ENCODE results near the gene IL12RB1. TPM values are rescaled to one million over a fixed set of nuclear protein-coding genes. Genes with fewer than 3 reads are reported as not detected.

IL12RB1 gene
- total and polyA plus RNA-seq, 2 donors from 2014 or later = 0.45 to 3.2 TPM

DNA sequence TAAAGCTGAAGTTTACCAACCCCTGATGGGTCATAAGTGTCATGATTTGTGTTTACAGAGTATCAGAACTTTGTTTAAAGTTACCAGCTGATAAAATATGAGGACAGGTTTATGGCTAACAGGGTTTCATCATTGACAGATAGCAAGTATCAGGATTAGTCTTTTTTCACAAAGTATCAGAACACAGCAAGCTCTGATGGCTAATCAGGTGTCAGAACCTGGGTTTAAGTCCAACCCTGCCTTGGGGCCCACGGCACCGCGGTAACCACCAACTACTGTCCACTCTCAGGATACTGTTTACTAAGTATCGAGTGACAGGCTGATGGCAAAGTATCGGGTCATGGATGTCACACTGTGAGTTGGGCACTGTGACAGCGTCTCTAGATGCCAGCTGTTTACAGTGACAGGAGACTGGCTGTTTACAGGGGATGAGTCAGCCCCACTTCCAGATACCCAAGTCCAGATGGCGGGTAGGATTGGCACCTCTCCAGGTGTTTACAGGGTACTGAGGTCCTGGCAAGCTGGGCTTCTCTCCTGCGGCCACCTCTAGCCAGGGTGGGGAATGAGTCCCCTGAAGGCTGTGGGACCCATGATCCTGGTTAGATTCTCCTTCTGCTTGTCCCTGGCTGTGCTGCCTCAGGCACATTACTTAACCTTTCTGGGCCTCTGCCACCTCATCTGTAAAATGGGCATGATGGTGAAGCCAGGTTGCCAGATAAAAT lies 57.0 kb downstream of the IL12RB1 start:
- no peaks in the 10 kb centered on the region for H3K27me3 ChIP-seq (ENCODE audit: control insufficient read depth, insufficient read depth, low read length)
- no peaks in the 10 kb centered on the region for H3K9me3 ChIP-seq (ENCODE audit: control insufficient read depth in 2 of 3, insufficient read depth in 1 of 3, low read length in 3 of 3)
- peak overlapping the region in 1 of 2 donors; percentile 16 for H3K27ac ChIP-seq (ENCODE audit: low read depth in 2 of 2, low read length in 2 of 2)
- no peak overlapping the region for H3K9ac ChIP-seq (ENCODE audit: low read length in 3 of 3)
- intact Hi-C loops (cut with DNase I) = no loop called here
- FAIRE-seq = no peak
- no peak overlapping the region for H3K4me3 ChIP-seq (ENCODE audit: low read length in 3 of 3)
- H3K36me3 ChIP-seq (ENCODE audit: control insufficient read depth in 2 of 3, insufficient read depth in 3 of 3, low read length in 3 of 3) = no peaks in the 10 kb centered on the region
- peaks cover 0 to 7% (median 0%) of the 10 kb centered on the region in 3 donors for H3K4me1 ChIP-seq (ENCODE audit: control insufficient read depth in 2 of 3, insufficient read depth in 2 of 3, low read depth in 1 of 3, low read length in 3 of 3)
- DNase-seq = peak in 3 of 5 donors; percentile 23 to 39 (median 33)
- no peak for TF ChIP-seq CTCF (IDR thresholded peaks at IDR 0.05; ENCODE audit: borderline replicate concordance, extremely low read depth, insufficient read depth)

DNA sequence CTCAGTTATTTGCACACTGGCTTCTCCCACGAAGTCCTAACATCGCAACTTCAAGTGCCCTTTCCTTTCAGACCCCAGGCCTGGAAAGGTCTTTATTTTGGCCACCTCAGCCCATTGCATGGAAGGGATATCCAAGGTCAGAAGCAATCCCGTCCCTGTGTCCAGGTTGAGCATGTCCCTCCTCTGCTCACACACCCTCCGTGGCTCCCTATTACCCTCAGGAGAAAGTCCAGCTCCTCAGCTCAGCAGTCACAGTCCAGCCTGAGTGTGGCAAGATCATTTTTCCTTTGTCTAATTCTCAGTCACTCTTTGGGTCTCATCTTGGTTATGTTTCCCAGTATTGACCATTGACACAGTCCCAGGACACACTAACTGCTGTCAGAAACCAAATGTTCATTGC lies 59.6 kb downstream of the IL12RB1 start:
- peaks cover 0 to 21% (median 8%) of the 10 kb centered on the region in 3 donors for H3K4me1 ChIP-seq (ENCODE audit: control insufficient read depth in 2 of 3, insufficient read depth in 2 of 3, low read depth in 1 of 3, low read length in 3 of 3)
- H3K9me3 ChIP-seq (ENCODE audit: control insufficient read depth in 2 of 3, insufficient read depth in 1 of 3, low read length in 3 of 3) = no peaks in the 10 kb centered on the region
- no peak overlapping the region for H3K9ac ChIP-seq (ENCODE audit: low read length in 3 of 3)
- no peak for TF ChIP-seq CTCF (IDR thresholded peaks at IDR 0.05; ENCODE audit: borderline replicate concordance, extremely low read depth, insufficient read depth)
- no peaks in the 10 kb centered on the region for H3K27me3 ChIP-seq (ENCODE audit: control insufficient read depth, insufficient read depth, low read length)
- H3K4me3 ChIP-seq (ENCODE audit: low read length in 3 of 3) = no peak overlapping the region
- intact Hi-C loops (cut with DNase I) = no loop called here
- no peak overlapping the region for H3K27ac ChIP-seq (ENCODE audit: low read depth in 2 of 2, low read length in 2 of 2)
- FAIRE-seq = no peak
- no peak for DNase-seq
- no peaks in the 10 kb centered on the region for H3K36me3 ChIP-seq (ENCODE audit: control insufficient read depth in 2 of 3, insufficient read depth in 3 of 3, low read length in 3 of 3)

GRCh38 chr19:18023622-18024251 lies 63.0 kb downstream of the IL12RB1 start:
- DNase-seq (peak in 3 of 5 donors; percentile 29 to 95 (median 81)), FAIRE-seq (no peak)
- no peak for TF ChIP-seq CTCF (IDR thresholded peaks at IDR 0.05; ENCODE audit: borderline replicate concordance, extremely low read depth, insufficient read depth)
- Histone ChIP-seq H3K9me3 (ENCODE audit: control insufficient read depth in 2 of 3, insufficient read depth in 1 of 3, low read length in 3 of 3) (no peaks in the 10 kb centered on the region), H3K36me3 (ENCODE audit: control insufficient read depth in 2 of 3, insufficient read depth in 3 of 3, low read length in 3 of 3) (no peaks in the 10 kb centered on the region), H3K27ac (ENCODE audit: low read depth in 2 of 2, low read length in 2 of 2) (peak overlapping the region; percentile 88 to 95), H3K27me3 (ENCODE audit: control insufficient read depth, insufficient read depth, low read length) (no peaks in the 10 kb centered on the region), H3K4me3 (ENCODE audit: low read length in 3 of 3) (no peak overlapping the region), H3K4me1 (ENCODE audit: control insufficient read depth in 2 of 3, insufficient read depth in 2 of 3, low read depth in 1 of 3, low read length in 3 of 3) (peaks cover 0 to 31% (median 25%) of the 10 kb centered on the region in 3 donors), H3K9ac (ENCODE audit: low read length in 3 of 3) (peak overlapping the region in 2 of 3 donors; percentile 43 to 71)
- intact Hi-C loops (cut with DNase I) = no loop called here
